NCI-H2196 treated with DMSO at 0.1 percent for 48 hours (cell line): ENCODE data around the gene SOST.
A peak's percentile ranks its signal among the peaks of the same experiment; 100 is the strongest.
"Not testable (repeated sequence)": the region's sequence is repeated elsewhere in the genome, so short reads cannot be mapped to it uniquely, and the experiment has no call there.

Source experiments
- DNase-seq: peaks from one replicate; lab custom pipeline; 2025; ENCODE audit not compliant: unreplicated experiment; lab: John Stamatoyannopoulos, UW

Gene SOST

GRCh38 chr17:43758497-43759174 lies at the start of gene SOST:
Gene SOST, minus strand, starts transcription at chr17:43758791. Its CDS starts 50 bp downstream, at chr17:43758741.
- DNase-seq = no peak

GRCh38 chr17:43808076-43808475 lies 49.5 kb upstream of the SOST start:
- no peak for DNase-seq

- DNase-seq = no peak
These were observed 46.5 kb upstream of the SOST start for GRCh38 chr17:43805117-43805516.

- no peak for DNase-seq
These were observed 45.2 kb upstream of the SOST start for GRCh38 chr17:43803758-43804157.

GRCh38 chr17:43801844-43802243 lies 43.3 kb upstream of the SOST start:
- DNase-seq = no peak

- no peak for DNase-seq
These were observed 42.1 kb upstream of the SOST start for GRCh38 chr17:43800736-43801135.

GRCh38 chr17:43799047-43799446 lies 40.5 kb upstream of the SOST start:
- DNase-seq = no peak

GRCh38 chr17:43798024-43798423 lies 39.4 kb upstream of the SOST start:
- DNase-seq = not testable (repeated sequence)

- DNase-seq = not testable (repeated sequence)
These were observed 34.1 kb upstream of the SOST start for GRCh38 chr17:43792668-43793067.

- DNase-seq = peak; percentile 40
These were observed 33.0 kb upstream of the SOST start for GRCh38 chr17:43791589-43791988.

GRCh38 chr17:43790311-43790940 lies 31.8 kb upstream of the SOST start:
- DNase-seq = no peak

GRCh38 chr17:43789482-43789881 lies 30.9 kb upstream of the SOST start:
- no peak for DNase-seq

- DNase-seq = no peak
These were observed 29.9 kb upstream of the SOST start for GRCh38 chr17:43788540-43788939.

- DNase-seq = no peak
These were observed 29.1 kb upstream of the SOST start for GRCh38 chr17:43787728-43788127.

- no peak for DNase-seq
These were observed 26.1 kb upstream of the SOST start for GRCh38 chr17:43784628-43785101.

- DNase-seq = no peak
These were observed 25.5 kb upstream of the SOST start for GRCh38 chr17:43784068-43784467.

GRCh38 chr17:43782913-43783680 lies 24.5 kb upstream of the SOST start:
- no peak for DNase-seq

- DNase-seq = no peak
These were observed 21.5 kb upstream of the SOST start, which contains the start of gene CFAP97D1 for GRCh38 chr17:43780135-43780534. Gene CFAP97D1, plus strand, starts transcription at chr17:43780435. Its CDS starts 28 bp downstream, at chr17:43780463.

- no peak for DNase-seq
These were observed 20.8 kb upstream of the SOST start for GRCh38 chr17:43779145-43780125.

- peak; percentile 77 for DNase-seq
These were observed 19.9 kb upstream of the SOST start, which contains the start of gene DUSP3 for GRCh38 chr17:43778337-43779144. Gene DUSP3, minus strand, starts transcription at chr17:43778977. Its CDS starts 53 bp downstream, at chr17:43778924.
